ENCODE measurements around the gene ARHGAP1. TPM values are rescaled to one million over a fixed set of nuclear protein-coding genes. Genes with fewer than 3 reads are reported as not detected.
"Not testable (repeated sequence)": the region's sequence is repeated elsewhere in the genome, so short reads cannot be mapped to it uniquely, and the experiment has no call there.

ARHGAP1 gene
- total RNA-seq, 6 experiments from 2014 or later: 26.5 to 46.2 (median 30.9) TPM

- Histone ChIP-seq H3K36me3 (peaks cover 0 to 16% (median 5%) of the 10 kb centered on the region in 4 donors), H3K4me1 (peaks cover 0 to 61% (median 17%) of the 10 kb centered on the region in 4 donors), H3K27ac (peak overlapping the region; percentile 41 to 94 (median 63)), H3K27me3 (no peaks in the 10 kb centered on the region), H3K4me3 (peak overlapping the region in 2 of 3 donors; percentile 87 to 88), H3K9me3 (no peaks in the 10 kb centered on the region)
- intact Hi-C loops (cut with DNase I): no loop called here
- WGBS (ENCODE audit: insufficient coverage, low coverage, low lambda C conversion rate, missing lambda C conversion rate): 43% methylated on average over 9 of the region's 11 CpGs
- ATAC-seq (peak; percentile 74 to 91 (median 82)), DNase-seq (peak; percentile 91 to 98 (median 97))
- no peak for TF ChIP-seq CTCF (IDR thresholded peaks at IDR 0.05)
- peak; percentile 45 for TF ChIP-seq POLR2A (IDR thresholded peaks at IDR 0.05)
Measured at GRCh38 chr11:46718155-46719019, 18.0 kb upstream of the ARHGAP1 start.

GRCh38 chr11:46717825-46718154 lies 17.4 kb upstream of the ARHGAP1 start:
- H3K9me3 ChIP-seq; H3K4me3 ChIP-seq; ATAC-seq; H3K27me3 ChIP-seq; DNase-seq; intact Hi-C loops (cut with DNase I): not testable (repeated sequence)
- Histone ChIP-seq H3K27ac (peak overlapping the region; percentile 41 to 63 (median 57)), H3K36me3 (peaks cover 0 to 11% (median 5%) of the 10 kb centered on the region in 4 donors), H3K4me1 (peaks cover 0 to 59% (median 14%) of the 10 kb centered on the region in 4 donors)
- WGBS (ENCODE audit: insufficient coverage, low coverage, low lambda C conversion rate, missing lambda C conversion rate): 13% methylated on average over 1 of the region's 2 CpGs

GRCh38 chr11:46712874-46713576 lies 12.6 kb upstream of the ARHGAP1 start:
- Histone ChIP-seq H3K27me3 (no peaks in the 10 kb centered on the region), H3K4me1 (peaks cover 0 to 48% (median 5%) of the 10 kb centered on the region in 4 donors), H3K4me3 (no peak overlapping the region), H3K36me3 (no peaks in the 10 kb centered on the region), H3K9me3 (no peaks in the 10 kb centered on the region), H3K27ac (no peak overlapping the region)
- DNase-seq (no peak), ATAC-seq (no peak)
- WGBS (ENCODE audit: insufficient coverage, low coverage, low lambda C conversion rate, missing lambda C conversion rate): 65% methylated on average over 5 of the region's 7 CpGs
- intact Hi-C loops (cut with DNase I): no loop called here
- TF ChIP-seq CTCF (IDR thresholded peaks at IDR 0.05): no peak
- TF ChIP-seq POLR2A (IDR thresholded peaks at IDR 0.05): no peak

- DNase-seq: no peak
- intact Hi-C loops (cut with DNase I): no loop called here
- WGBS (ENCODE audit: insufficient coverage, low coverage, low lambda C conversion rate, missing lambda C conversion rate): 94% methylated on average over 2 of the region's 5 CpGs
- Histone ChIP-seq H3K27me3 (no peaks in the 10 kb centered on the region), H3K36me3 (peaks cover 0 to 4% (median 0%) of the 10 kb centered on the region in 4 donors), H3K4me1 (peaks cover 0 to 35% (median 2%) of the 10 kb centered on the region in 4 donors), H3K9me3 (no peaks in the 10 kb centered on the region), H3K4me3 (no peak overlapping the region), H3K27ac (peak overlapping the region; percentile 44 to 77 (median 46))
- peak in 2 of 4 donors; percentile 17 to 21 for ATAC-seq
- no peak for TF ChIP-seq POLR2A (IDR thresholded peaks at IDR 0.05)
- TF ChIP-seq CTCF (IDR thresholded peaks at IDR 0.05): no peak
Measured at GRCh38 chr11:46711303-46711702, 10.9 kb upstream of the ARHGAP1 start.

All from right lobe of liver (tissue), 6 donors.